ENCODE measurements around the gene VAT1L.

The VAT1L gene

GRCh38 chr16:77956231-77956630 lies 167.9 kb downstream of the VAT1L start:
- DNase-seq (ENCODE audit: low read depth in 2 of 2), result no peak
- no peak overlapping the region for H3K4me3 ChIP-seq (replicated peaks in 1 of 2; ENCODE audit: low read depth in 2 of 2, low read length in 2 of 2)
- TF ChIP-seq CTCF (IDR thresholded peaks at IDR 0.05; ENCODE audit: low read depth, low read length), result no peak

DNA sequence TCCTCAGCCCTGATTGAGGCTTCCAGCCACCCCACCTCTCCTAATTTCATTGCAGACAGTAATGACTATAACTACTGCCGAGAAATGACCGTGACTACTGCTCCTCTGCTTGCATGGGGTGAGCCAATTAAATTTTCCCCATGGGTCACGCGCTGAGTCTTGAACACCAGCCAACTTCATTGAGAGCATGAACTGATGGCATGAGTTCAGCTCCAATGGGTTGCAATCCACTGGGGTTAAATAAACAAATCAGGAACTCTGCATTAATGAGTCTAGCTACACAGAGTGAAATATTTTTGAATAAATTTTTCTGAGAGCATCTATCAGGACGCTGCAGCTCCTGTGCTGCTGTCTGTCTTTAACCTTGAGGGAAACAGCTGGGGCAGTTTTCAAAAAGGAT lies 172.4 kb downstream of the VAT1L start:
- DNase-seq (ENCODE audit: low read depth in 2 of 2), result no peak
- TF ChIP-seq CTCF (IDR thresholded peaks at IDR 0.05; ENCODE audit: low read depth, low read length), result no peak

DNA sequence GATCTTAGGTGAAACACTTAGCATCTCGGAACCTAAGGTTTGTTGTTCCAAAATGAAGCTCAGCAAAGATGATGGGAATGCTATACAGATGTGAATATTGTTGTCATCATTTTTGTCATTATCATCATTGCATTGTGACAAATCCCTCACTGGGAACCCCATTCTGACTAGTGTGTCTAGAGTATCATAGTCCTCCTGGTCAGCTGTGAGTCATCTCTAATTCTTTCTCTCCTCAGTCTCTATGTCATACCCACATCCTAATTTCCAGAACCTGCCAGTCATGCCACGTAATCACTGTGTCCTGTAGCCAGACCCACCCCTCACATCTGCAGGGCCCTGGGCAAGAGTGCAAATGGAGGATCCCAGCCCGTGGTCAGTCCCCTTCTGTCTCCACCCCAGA lies 173.4 kb downstream of the VAT1L start:
- DNase-seq (ENCODE audit: low read depth in 2 of 2), result no peak
- no peak for TF ChIP-seq CTCF (IDR thresholded peaks at IDR 0.05; ENCODE audit: low read depth, low read length)
- no peak overlapping the region for H3K4me3 ChIP-seq (replicated peaks in 1 of 2; ENCODE audit: low read depth in 2 of 2, low read length in 2 of 2)

More for the DNA sequence above, 172.4 kb downstream of the VAT1L start:
- H3K4me3 ChIP-seq (replicated peaks in 1 of 2; ENCODE audit: low read depth in 2 of 2, low read length in 2 of 2), result no peak overlapping the region

DNA sequence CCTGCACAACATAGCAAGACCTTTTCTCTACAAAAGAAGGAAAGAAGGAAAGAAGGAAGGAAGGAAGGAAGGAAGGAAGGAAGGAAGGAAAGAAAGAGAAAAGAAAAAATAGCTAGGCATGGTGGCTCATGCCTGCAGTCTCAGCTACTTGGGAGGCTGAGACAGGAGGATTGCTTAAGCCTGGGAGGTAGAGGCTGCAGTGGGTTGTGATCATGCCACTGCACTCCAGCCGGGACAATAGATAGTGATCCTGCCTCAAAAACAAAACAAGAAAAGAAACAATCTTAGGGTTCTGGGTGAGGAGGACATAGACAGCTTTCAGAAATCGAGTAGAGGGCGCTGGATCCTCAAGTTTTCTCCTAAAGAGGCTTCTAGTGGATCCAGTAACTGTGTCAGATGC lies 174.3 kb downstream of the VAT1L start:
- TF ChIP-seq CTCF (IDR thresholded peaks at IDR 0.05; ENCODE audit: low read depth, low read length), result no peak
- no peak overlapping the region for H3K4me3 ChIP-seq (replicated peaks in 1 of 2; ENCODE audit: low read depth in 2 of 2, low read length in 2 of 2)
- no peak for DNase-seq (ENCODE audit: low read depth in 2 of 2)

DNA sequence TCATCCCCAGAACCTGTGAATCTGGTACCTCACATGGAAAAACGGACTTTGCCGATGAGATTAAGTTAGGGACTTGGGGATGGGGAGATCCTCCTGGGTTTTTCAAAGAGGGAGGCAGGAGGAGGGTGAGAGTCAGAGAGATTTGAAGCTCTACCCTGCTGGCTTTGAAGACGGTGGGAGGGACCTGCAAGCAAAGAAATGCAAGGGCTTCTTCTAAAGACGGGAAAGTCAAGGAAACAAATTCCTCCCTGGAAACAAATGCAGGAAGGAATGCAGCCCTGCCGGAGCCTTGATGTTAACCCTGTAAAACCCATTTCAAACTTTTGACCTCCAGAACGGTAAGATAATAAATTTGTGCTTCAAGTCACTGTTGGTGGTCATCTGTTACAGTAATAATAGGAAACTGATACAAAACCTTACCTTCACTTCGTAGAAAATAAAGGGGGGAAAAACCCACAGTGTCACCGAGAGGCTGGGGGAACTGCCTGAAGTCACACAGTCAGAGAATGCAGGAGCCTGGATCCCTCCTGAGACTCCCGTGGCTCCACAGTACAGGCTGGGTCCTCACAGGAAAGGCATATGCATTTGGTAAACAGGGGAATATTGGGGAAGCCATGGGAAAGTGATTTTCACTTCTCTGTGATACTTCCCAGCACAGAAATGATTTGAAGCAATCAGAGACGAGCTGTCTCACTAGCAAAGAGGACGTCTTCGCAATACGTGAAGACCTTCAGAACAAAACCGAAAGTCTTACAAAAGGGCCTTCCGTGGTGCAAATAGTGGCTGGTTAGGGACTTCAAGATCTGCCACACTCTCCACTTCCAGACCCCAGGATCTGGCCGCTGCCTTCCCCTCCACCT lies 175.1 kb downstream of the VAT1L start:
- H3K4me3 ChIP-seq (replicated peaks in 1 of 2; ENCODE audit: low read depth in 2 of 2, low read length in 2 of 2), result no peak overlapping the region
- no peak for TF ChIP-seq CTCF (IDR thresholded peaks at IDR 0.05; ENCODE audit: low read depth, low read length)
- DNase-seq (ENCODE audit: low read depth in 2 of 2), result no peak

- DNase-seq (ENCODE audit: low read depth in 2 of 2), result peak in 1 of 2 donors; percentile 3
- no peak for TF ChIP-seq CTCF (IDR thresholded peaks at IDR 0.05; ENCODE audit: low read depth, low read length)
- H3K4me3 ChIP-seq (replicated peaks in 1 of 2; ENCODE audit: low read depth in 2 of 2, low read length in 2 of 2), result no peak overlapping the region
Measured at GRCh38 chr16:77965346-77965745, 177.0 kb downstream of the VAT1L start.

Data from cardiac fibroblast (primary cell).